Muscle layer of colon (tissue), 2 donors: ENCODE results near the gene CENPO.

Source experiments
- H3K27ac ChIP-seq: one replicate; pipeline ENCODE4 v1.7.0; 2013; ENCODE audit warnings: low read depth, mild to moderate bottlenecking, low read length, moderate library complexity
- H3K27me3 ChIP-seq, 2 donors: one replicate each; pipeline ENCODE4 v1.7.0; 2013; ENCODE audit warnings: low read length in 2 of 2, mild to moderate bottlenecking in 2 of 2; ENCODE audit not compliant: insufficient read depth in 2 of 2, control insufficient read depth in 1 of 2
- H3K36me3 ChIP-seq: one replicate; pipeline ENCODE4 v1.7.0; 2013; ENCODE audit warnings: mild to moderate bottlenecking, low read length; ENCODE audit not compliant: insufficient read depth
- H3K4me1 ChIP-seq: one replicate; pipeline ENCODE4 v1.7.0; 2013; ENCODE audit warnings: mild to moderate bottlenecking, low read length; ENCODE audit not compliant: insufficient read depth
- H3K4me3 ChIP-seq, 2 donors: one replicate each; pipeline ENCODE4 v1.7.0; 2013; ENCODE audit warnings: low read length in 2 of 2, low read depth in 1 of 2, mild to moderate bottlenecking in 1 of 2, moderate library complexity in 1 of 2
- H3K9ac ChIP-seq: one replicate; pipeline ENCODE4 v1.7.0; 2013; ENCODE audit warnings: low read length
- H3K9me3 ChIP-seq: one replicate; pipeline ENCODE4 v1.7.0; 2013; ENCODE audit warnings: mild to moderate bottlenecking, low read length
- donor health status: abdominal sarcoma.
- donor health status: Adenocarcinoma of cecum.

The CENPO gene

GRCh38 chr2:24857746-24858145 lies 64.5 kb downstream of the CENPO start:
- no peaks in the 10 kb centered on the region for H3K9me3 ChIP-seq
- no peak overlapping the region for H3K9ac ChIP-seq
- H3K4me1 ChIP-seq: no peaks in the 10 kb centered on the region
- no peaks in the 10 kb centered on the region for H3K27me3 ChIP-seq
- no peak overlapping the region for H3K27ac ChIP-seq
- H3K4me3 ChIP-seq: no peak overlapping the region
- H3K36me3 ChIP-seq: no peaks in the 10 kb centered on the region

GRCh38 chr2:24858996-24859395 lies 65.8 kb downstream of the CENPO start:
- Histone ChIP-seq H3K4me3 (no peak overlapping the region), H3K9me3 (no peaks in the 10 kb centered on the region), H3K27ac (no peak overlapping the region), H3K36me3 (no peaks in the 10 kb centered on the region), H3K9ac (no peak overlapping the region), H3K27me3 (no peaks in the 10 kb centered on the region), H3K4me1 (no peaks in the 10 kb centered on the region)

GRCh38 chr2:24859968-24860600 lies 66.9 kb downstream of the CENPO start:
- Histone ChIP-seq H3K36me3 (no peaks in the 10 kb centered on the region), H3K9ac (no peak overlapping the region), H3K4me3 (no peak overlapping the region), H3K27ac (no peak overlapping the region), H3K4me1 (no peaks in the 10 kb centered on the region), H3K27me3 (no peaks in the 10 kb centered on the region), H3K9me3 (no peaks in the 10 kb centered on the region)

- Histone ChIP-seq H3K9me3 (no peaks in the 10 kb centered on the region), H3K4me1 (no peaks in the 10 kb centered on the region), H3K36me3 (no peaks in the 10 kb centered on the region), H3K27ac (no peak overlapping the region), H3K9ac (no peak overlapping the region), H3K4me3 (no peak overlapping the region), H3K27me3 (no peaks in the 10 kb centered on the region)
These were observed 67.4 kb downstream of the CENPO start for GRCh38 chr2:24860631-24861030.

DNA sequence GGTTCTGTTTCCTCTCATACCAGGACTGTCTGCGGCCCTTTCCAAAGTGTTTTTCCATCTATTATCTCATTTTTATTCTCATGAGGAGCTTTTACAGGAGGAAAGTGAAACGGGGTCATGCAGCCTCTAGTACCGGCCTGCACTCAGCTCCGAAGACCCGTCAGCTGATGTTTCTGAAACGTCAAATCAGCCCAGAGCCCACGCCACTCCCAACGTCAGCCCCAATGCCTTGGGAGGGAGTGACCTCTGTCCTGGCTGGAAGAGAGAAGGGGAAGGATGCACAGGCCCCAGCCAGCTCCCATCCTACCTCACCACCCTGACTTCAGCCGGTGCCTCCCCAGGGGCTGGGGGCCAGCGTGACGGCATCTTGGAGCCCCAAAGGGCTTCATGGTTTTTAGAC lies 68.3 kb downstream of the CENPO start:
- Histone ChIP-seq H3K27ac (no peak overlapping the region), H3K9ac (no peak overlapping the region), H3K36me3 (no peaks in the 10 kb centered on the region), H3K9me3 (no peaks in the 10 kb centered on the region), H3K4me1 (no peaks in the 10 kb centered on the region), H3K27me3 (no peaks in the 10 kb centered on the region), H3K4me3 (no peak overlapping the region)

DNA sequence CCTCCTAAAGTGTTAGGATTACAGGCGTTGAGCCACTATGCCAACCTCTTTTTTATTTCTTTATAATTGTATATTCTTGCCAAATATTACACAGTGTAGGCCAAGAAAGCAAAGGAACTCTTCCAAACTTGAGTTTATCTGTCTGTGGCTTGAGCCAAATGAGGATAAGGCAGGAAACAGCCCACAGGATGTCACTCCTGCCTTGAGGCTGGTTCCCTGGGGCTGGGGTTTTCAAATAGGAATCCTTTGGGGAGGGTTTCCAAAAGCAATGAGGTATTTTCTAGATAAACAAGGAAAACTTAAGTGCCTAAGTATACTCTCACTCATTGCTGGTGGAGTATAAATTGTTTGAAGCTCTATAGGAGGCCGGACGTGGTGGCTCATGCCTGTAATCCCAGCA lies 70.4 kb downstream of the CENPO start:
- no peaks in the 10 kb centered on the region for H3K36me3 ChIP-seq
- H3K27ac ChIP-seq: no peak overlapping the region
- no peaks in the 10 kb centered on the region for H3K9me3 ChIP-seq

DNA sequence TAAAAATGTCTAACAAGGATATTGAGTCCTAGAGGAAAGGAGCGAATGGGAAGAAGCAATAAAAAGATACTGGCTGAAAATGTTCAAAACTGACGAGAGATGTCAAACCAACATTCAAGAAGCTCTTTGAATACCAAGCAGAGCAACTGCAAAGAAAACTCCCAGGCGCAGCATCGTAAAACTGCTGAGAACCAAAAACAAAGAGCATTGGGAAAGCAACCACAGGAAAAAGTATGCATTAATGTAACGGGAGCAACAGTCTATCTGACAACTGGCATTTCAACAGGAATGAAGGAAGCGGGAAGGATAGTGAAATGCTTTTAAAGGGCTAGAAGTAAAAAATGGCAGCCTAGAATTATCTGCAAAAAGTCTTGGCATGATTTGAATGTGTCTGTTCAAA lies 73.7 kb downstream of the CENPO start:
- no peaks in the 10 kb centered on the region for H3K36me3 ChIP-seq
- H3K4me3 ChIP-seq: no peak overlapping the region
- no peaks in the 10 kb centered on the region for H3K27me3 ChIP-seq
- no peaks in the 10 kb centered on the region for H3K9me3 ChIP-seq
- no peak overlapping the region for H3K9ac ChIP-seq
- H3K27ac ChIP-seq: no peak overlapping the region
- H3K4me1 ChIP-seq: peaks cover 6% of the 10 kb centered on the region

More for the DNA sequence above, 70.4 kb downstream of the CENPO start:
- H3K4me3 ChIP-seq: no peak overlapping the region
- no peaks in the 10 kb centered on the region for H3K4me1 ChIP-seq
- H3K27me3 ChIP-seq: no peaks in the 10 kb centered on the region
- no peak overlapping the region for H3K9ac ChIP-seq

DNA sequence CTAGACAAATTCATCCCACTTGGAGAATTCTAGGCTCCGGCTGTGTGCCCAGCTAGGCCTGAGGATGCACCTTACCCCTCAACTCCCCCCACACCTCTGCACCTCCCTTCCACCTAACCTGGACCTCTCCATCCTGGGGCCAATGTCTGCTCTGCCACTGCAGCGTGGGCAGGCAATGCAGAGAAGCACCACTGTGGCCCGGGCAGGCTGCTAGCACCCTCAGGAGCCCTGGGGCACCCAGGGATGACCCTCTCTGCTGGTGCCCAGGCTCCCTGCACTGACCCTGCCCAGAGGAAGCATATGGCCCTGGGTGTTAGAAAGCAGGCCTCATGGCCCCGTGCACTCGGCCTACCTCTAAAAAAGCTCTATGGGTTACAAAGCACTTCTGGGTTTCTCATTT lies 77.2 kb downstream of the CENPO start:
- Histone ChIP-seq H3K4me3 (no peak overlapping the region), H3K27me3 (no peaks in the 10 kb centered on the region), H3K9ac (no peak overlapping the region), H3K36me3 (no peaks in the 10 kb centered on the region), H3K4me1 (peaks cover 7% of the 10 kb centered on the region), H3K27ac (no peak overlapping the region), H3K9me3 (no peaks in the 10 kb centered on the region)

DNA sequence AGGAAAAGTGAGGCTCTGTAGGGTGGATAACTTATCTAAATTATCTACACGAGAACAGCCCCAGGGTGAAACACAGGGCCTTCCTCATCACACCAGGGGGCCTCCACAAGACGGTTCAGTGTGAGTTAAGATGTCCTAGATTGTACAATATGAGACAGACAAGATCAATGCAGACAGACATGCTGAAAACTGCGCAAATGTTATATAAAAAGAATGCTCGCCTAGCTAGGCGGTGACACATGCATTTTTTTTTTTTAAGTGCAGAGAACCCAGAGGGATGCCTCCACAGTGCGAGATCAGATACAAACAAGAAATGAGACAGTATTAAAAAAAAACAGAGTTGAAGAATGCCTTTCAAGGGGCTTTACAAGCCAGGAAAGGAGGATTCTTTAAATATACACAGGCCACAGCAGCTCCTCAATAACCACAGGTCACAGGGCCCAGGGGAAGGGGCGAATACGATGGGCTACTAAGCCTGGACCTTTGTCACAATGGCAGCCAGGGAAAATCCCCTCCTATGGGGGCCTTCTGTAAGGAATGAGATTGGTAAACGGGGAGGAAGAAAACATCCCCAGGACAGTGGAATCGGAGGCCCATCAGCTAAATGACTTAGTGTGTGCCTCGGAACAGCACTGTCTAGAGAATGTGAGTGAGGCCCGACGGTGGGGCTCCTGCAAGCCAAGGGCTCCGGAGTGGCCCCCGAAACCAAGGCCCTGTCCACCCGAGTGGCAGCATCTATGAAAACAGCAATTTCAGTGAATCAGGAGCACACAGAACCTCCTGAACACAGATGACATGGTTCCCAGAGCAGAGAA lies 77.9 kb downstream of the CENPO start:
- no peak overlapping the region for H3K27ac ChIP-seq

GRCh38 chr2:24871852-24872333 lies 78.7 kb downstream of the CENPO start:
- no peaks in the 10 kb centered on the region for H3K9me3 ChIP-seq
- no peaks in the 10 kb centered on the region for H3K27me3 ChIP-seq
- H3K36me3 ChIP-seq: no peaks in the 10 kb centered on the region
- no peak overlapping the region for H3K27ac ChIP-seq
- H3K4me3 ChIP-seq: no peak overlapping the region
- H3K4me1 ChIP-seq: peaks cover 7% of the 10 kb centered on the region
- no peak overlapping the region for H3K9ac ChIP-seq

More for the DNA sequence above, 77.9 kb downstream of the CENPO start:
- Histone ChIP-seq H3K9me3 (no peaks in the 10 kb centered on the region), H3K9ac (no peak overlapping the region), H3K4me1 (peaks cover 7% of the 10 kb centered on the region), H3K4me3 (no peak overlapping the region), H3K36me3 (no peaks in the 10 kb centered on the region), H3K27me3 (no peaks in the 10 kb centered on the region)
